ENCODE data around the gene LRRC32.

The LRRC32 gene

DNA sequence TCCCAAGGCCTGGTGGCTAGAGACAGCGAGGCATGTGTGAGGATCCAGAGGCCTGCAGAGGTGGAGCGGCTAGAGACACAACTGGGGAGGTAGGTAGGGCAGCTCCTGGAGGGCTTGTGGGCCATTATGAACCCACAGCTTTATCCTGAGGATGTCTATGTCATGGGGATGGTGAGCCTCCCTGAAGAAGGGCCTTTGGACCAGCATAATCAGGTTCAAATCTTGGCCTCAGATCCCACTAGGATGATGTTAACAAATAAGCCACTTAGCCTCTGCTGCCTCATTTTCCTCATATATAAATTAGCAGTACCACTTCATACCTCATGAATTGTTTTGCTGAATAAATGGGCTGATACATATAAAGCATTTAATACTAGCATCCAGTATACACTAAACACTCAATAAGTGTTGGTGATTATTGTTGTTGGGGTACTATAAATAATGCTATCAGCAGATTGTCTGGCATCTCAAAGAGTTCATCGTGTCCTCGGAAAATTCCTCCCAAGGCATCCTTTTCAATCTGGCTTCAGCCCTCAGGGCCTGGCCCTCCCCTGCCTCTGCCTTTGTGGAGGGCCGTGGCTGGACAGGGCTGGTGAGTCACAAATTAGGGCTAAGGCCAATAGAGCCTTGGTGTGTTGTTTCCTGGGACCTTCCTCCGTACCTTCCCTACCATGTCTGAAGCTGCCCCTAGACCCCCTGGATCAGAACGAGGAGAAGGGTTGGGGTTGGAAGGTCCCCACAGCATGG is 30.9 kb upstream of the LRRC32 start:
- Histone ChIP-seq H3K9me3 (ENCODE audit: severe bottlenecking) (peaks cover 3% of the 10 kb centered on the region), H3K4me3 (ENCODE audit: low read depth, low read length) (no peak overlapping the region), H3K36me3 (no peaks in the 10 kb centered on the region), H3K27me3 (ENCODE audit: insufficient read depth, low read depth, severe bottlenecking) (no peaks in the 10 kb centered on the region), H3K27ac (peak overlapping the region; percentile 85)
- no peak for TF ChIP-seq CTCF (IDR thresholded peaks at IDR 0.05; ENCODE audit: low read depth, low read length)
- DNase-seq: no peak

GRCh38 chr11:76700177-76701100 is 29.9 kb upstream of the LRRC32 start:
- H3K9me3 ChIP-seq (ENCODE audit: severe bottlenecking): peaks cover 3% of the 10 kb centered on the region
- peak overlapping the region; percentile 11; the same call in 1 of the 2 replicates for H3K4me3 ChIP-seq (ENCODE audit: low read depth, low read length)
- H3K36me3 ChIP-seq: no peaks in the 10 kb centered on the region
- TF ChIP-seq CTCF (IDR thresholded peaks at IDR 0.05; ENCODE audit: low read depth, low read length): no peak
- no peaks in the 10 kb centered on the region for H3K27me3 ChIP-seq (ENCODE audit: insufficient read depth, low read depth, severe bottlenecking)
- peak; percentile 84 for DNase-seq
- H3K27ac ChIP-seq: peak overlapping the region; percentile 85

DNA sequence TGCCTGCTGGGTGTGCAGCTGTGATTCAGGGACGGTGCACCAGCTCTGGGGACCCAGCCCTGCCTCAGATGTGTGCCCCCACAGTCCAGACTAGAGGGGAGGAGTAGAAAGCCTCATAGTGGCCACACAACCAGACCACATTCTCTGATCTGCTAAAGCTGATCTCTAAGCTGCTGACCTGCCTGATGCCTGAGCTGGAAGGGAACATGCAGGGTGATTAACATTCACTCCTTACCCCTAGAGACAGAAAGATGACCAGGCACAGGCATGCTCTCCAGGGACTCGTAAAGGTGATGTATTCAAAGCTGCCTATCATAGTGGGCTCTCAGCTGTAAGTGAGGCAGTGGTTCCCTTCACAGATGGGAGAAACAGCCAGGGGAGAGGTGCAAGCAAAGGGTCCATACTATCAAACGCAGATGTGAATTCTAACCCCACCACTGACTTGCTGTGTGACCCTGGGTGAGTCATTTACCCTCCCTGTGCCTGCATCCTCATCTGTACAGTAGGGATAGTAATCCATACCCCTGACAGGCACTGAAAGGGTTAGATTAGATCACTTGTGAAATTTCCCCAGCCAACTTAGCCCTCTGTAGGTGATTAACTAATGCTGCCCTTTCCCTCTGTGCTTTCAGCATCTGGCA is 29.0 kb upstream of the LRRC32 start:
- Histone ChIP-seq H3K9me3 (ENCODE audit: severe bottlenecking) (no peaks in the 10 kb centered on the region), H3K27ac (peak overlapping the region; percentile 85), H3K27me3 (ENCODE audit: insufficient read depth, low read depth, severe bottlenecking) (no peaks in the 10 kb centered on the region), H3K36me3 (no peaks in the 10 kb centered on the region), H3K4me3 (ENCODE audit: low read depth, low read length) (no peak overlapping the region)
- peak; percentile 54 for DNase-seq
- TF ChIP-seq CTCF (IDR thresholded peaks at IDR 0.05; ENCODE audit: low read depth, low read length): no peak

DNA sequence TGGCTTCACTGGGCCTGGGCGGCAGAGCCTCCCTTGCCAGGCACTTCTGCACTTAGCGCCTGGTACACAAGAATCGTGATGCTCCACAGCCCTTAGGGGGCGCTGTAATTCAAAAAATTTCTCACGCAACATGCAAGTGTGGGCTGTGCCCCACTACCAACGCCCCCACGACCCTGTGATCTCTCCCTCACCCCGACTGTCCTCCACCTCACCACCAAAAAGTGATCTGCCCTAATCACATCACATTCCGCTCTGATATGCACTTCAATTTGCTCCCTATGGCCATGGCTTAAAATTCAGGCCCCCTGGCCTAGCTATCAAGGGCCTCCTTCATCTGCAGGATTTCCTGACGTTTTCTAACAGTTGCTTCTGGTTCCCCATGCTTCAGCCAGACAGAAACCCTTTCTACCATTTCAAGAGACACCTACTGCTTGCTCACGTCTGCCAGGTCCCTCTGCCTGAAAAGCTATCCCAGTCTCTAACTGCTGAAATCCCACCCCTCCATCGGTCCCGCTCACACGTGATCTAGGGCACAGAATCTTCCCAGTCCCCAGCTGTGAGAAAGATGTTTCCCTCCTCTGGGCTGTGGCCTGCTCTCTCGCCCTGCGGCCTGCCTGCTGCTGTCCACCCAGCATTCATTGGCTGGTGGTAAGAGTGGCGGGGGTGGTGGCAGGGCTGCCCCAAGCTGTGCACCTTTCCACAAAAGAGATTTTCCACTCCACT is 27.9 kb upstream of the LRRC32 start:
- H3K27ac ChIP-seq: peak overlapping the region; percentile 46
- no peaks in the 10 kb centered on the region for H3K27me3 ChIP-seq (ENCODE audit: insufficient read depth, low read depth, severe bottlenecking)
- H3K36me3 ChIP-seq: no peaks in the 10 kb centered on the region
- H3K9me3 ChIP-seq (ENCODE audit: severe bottlenecking): no peaks in the 10 kb centered on the region
- DNase-seq: peak; percentile 66
- TF ChIP-seq CTCF (IDR thresholded peaks at IDR 0.05; ENCODE audit: low read depth, low read length): peak; percentile 77
- H3K4me3 ChIP-seq (ENCODE audit: low read depth, low read length): no peak overlapping the region

- Histone ChIP-seq H3K36me3 (no peaks in the 10 kb centered on the region), H3K9me3 (ENCODE audit: severe bottlenecking) (no peaks in the 10 kb centered on the region), H3K27ac (no peak overlapping the region), H3K27me3 (ENCODE audit: insufficient read depth, low read depth, severe bottlenecking) (no peaks in the 10 kb centered on the region), H3K4me3 (ENCODE audit: low read depth, low read length) (no peak overlapping the region)
- TF ChIP-seq CTCF (IDR thresholded peaks at IDR 0.05; ENCODE audit: low read depth, low read length): no peak
- no peak for DNase-seq
Observed at GRCh38 chr11:76696756-76697155, 26.2 kb upstream of the LRRC32 start.
